K562 (cell line): ENCODE data around the gene HLCS. TPM values are rescaled to one million over a fixed set of nuclear protein-coding genes. Genes with fewer than 3 reads are reported as not detected.

Source experiments
- ZBTB40 ChIP-seq, 2 experiments: fragments of 450-650 bp in 1 of 2; sonication (generic) in 1 of 2; formaldehyde crosslinking in 1 of 2; IDR thresholded peaks; 2 replicates each; pipeline versions ENCODE4 v1.7.1 to v1.9.0; 2016 to 2022; ENCODE audit warnings: inconsistent platforms in 1 of 2, mild to moderate bottlenecking in 1 of 2, missing genetic modification reagents in 1 of 2
- polyA plus RNA-seq, 8 experiments: library from polyadenylated mRNA; depleted of rRNA in 4 of 8; stranded (reverse) in 5 of 8; unstranded in 3 of 8; fragments of >200 nt; fragmentation: Nextera tagmentation in 2 of 8; fragmentation: Illumina TruSeq in 1 of 8; extraction: Ambion mirVana in 2 of 8; extraction: Trizol in 1 of 8; gene quantifications; 2 replicates each; pipeline versions ENCODE4 v1.2.1 to v1.2.3, GENCODE V29; 2011 to 2014; ENCODE audit warnings: inconsistent platforms in 1 of 8, missing spikeins in 1 of 8
- total RNA-seq, 7 experiments: library from RNA; depleted of rRNA in 6 of 7; stranded (reverse); fragments of >200 nt in 6 of 7; fragmentation: Illumina TruSeq in 2 of 7; extraction: Trizol in 2 of 7; gene quantifications; 2 replicates each; pipeline versions ENCODE4 v1.2.1 to v1.2.3, GENCODE V29; 2011 to 2021; ENCODE audit warnings: low replicate concordance in 1 of 7

HLCS gene
- total and polyA plus RNA-seq, 9 of the 15 experiments (the other 6 are each of a cell fraction or from before 2014, with no cell fraction given), result 3.0 to 21.5 (median 17.1) TPM

- TF ChIP-seq ZBTB40 (IDR thresholded peaks at IDR 0.05) (no peak), ZBTB40 (CRISPR knock-in tag; IDR thresholded peaks at IDR 0.05) (no peak)
Measured at GRCh38 chr21:36750576-36750959, 215.9 kb downstream of the HLCS start (continued).
